ENCODE measurements around the gene TMEM178B. TPM values are rescaled to one million over a fixed set of nuclear protein-coding genes. Genes with fewer than 3 reads are reported as not detected.

TMEM178B gene
- polyA plus RNA-seq, 1 donor (not counting 4 experiments of a cell fraction or from before 2014, with no cell fraction given) = not detected

DNA sequence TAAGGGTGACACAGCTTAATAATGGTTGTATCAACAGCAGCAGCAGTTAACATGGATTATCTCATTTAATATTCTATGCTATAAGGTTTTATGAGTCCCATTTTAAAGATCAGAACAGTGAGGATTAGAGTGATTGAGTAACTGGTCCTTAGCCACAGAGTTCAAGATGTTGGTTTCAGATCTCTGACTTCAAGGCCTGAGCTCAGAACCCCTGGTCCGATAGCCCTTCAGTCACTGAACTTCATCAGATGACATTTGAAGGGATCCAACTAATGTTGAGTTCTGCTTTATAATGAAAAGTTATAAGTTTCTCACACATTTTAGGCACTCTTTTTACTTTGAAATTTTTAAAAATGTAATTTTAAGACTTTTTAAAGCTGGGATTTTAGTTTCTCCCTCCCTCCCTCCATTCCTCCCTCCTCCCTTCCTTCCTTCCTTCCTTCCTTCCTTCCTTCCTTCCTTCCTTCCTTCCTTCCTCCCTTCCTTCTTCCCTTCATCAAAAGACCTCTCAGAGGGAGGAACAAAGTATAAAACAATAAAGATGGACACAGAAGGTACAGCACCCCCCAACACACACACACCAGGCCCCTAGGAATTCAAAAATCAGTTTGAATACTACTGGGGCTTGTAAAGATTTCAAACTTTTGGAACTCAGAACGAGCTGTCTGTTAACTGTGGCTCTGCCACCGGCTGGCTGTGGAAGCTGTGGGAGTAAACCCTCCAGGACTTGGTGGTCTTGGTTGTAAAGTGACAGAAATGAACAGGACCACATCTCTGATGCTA lies 270.5 kb downstream of the TMEM178B start:
- Histone ChIP-seq H3K4me3 (ENCODE audit: control insufficient read depth in 2 of 3, extremely low read depth in 1 of 3, insufficient read depth in 2 of 3, low read depth in 1 of 3, low read length in 3 of 3) (no peak overlapping the region), H3K9me1 (ENCODE audit: control insufficient read depth, extremely low read depth, insufficient read depth, low read length) (no peaks in the 10 kb centered on the region), H3K4me2 (ENCODE audit: control insufficient read depth, extremely low read depth, insufficient read depth, low read depth, low read length) (no peak overlapping the region), H4K20me1 (ENCODE audit: control insufficient read depth, extremely low read depth, insufficient read depth, low read length) (no peaks in the 10 kb centered on the region), H3K9ac (ENCODE audit: control insufficient read depth, extremely low read depth, insufficient read depth, low read length) (no peak overlapping the region), H3K27ac (ENCODE audit: control insufficient read depth, insufficient read depth, low read length) (no peak overlapping the region), H2AFZ (ENCODE audit: control insufficient read depth, low read length) (no peak overlapping the region), H3K79me2 (ENCODE audit: control insufficient read depth, insufficient read depth, low read length) (no peaks in the 10 kb centered on the region), H3K4me1 (ENCODE audit: control insufficient read depth, extremely low read depth, insufficient read depth, low read length) (no peaks in the 10 kb centered on the region), H3K27me3 (ENCODE audit: control insufficient read depth, extremely low read depth, insufficient read depth, low read length) (no peaks in the 10 kb centered on the region), H3K36me3 (ENCODE audit: control insufficient read depth in 2 of 2, extremely low read depth in 1 of 2, insufficient read depth in 2 of 2, low read length in 2 of 2) (no peaks in the 10 kb centered on the region), H3K9me3 (ENCODE audit: control insufficient read depth, low read depth, low read length) (no peaks in the 10 kb centered on the region)
- dilution Hi-C loops (cut with MboI; ENCODE audit: extremely low pct_ligation_motif_present, low sequenced_read_pairs) = no loop called here
- TF ChIP-seq, protein P1, sequence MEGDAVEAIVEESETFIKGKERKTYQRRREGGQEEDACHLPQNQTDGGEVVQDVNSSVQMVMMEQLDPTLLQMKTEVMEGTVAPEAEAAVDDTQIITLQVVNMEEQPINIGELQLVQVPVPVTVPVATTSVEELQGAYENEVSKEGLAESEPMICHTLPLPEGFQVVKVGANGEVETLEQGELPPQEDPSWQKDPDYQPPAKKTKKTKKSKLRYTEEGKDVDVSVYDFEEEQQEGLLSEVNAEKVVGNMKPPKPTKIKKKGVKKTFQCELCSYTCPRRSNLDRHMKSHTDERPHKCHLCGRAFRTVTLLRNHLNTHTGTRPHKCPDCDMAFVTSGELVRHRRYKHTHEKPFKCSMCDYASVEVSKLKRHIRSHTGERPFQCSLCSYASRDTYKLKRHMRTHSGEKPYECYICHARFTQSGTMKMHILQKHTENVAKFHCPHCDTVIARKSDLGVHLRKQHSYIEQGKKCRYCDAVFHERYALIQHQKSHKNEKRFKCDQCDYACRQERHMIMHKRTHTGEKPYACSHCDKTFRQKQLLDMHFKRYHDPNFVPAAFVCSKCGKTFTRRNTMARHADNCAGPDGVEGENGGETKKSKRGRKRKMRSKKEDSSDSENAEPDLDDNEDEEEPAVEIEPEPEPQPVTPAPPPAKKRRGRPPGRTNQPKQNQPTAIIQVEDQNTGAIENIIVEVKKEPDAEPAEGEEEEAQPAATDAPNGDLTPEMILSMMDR (optimal IDR thresholded peaks at IDR 0.05 in 1 of 3, IDR thresholded peaks at IDR 0.05 in 1 of 3, conservative IDR thresholded peaks at IDR 0.05 in 1 of 3; ENCODE audit: extremely low read depth in 1 of 3, insufficient read depth in 2 of 3, low read length in 3 of 3) = no peak
- TF ChIP-seq EZH2 (IDR thresholded peaks at IDR 0.05; ENCODE audit: low read length) = no peak
- no peak for DNase-seq (ENCODE audit: low read depth, low spot score)
- no peak for FAIRE-seq

DNA sequence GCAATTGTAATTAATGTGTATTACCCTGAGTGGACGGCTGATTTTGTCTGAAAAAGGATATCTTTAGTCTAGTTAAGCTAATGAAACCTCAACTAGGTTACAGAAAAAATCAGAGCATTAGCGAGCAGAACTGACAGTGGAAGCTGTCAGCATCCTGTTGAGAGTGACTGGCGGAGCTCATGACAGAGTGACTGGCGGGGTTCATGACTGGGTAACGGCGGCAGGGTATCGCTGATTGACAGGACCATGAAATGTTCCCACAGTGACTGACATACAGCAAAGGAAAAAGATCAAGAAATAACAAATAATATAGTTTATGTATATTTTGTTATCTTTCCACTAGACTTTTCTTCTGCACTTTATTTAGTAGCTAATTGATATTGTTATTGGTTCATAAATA lies 274.9 kb downstream of the TMEM178B start:
- Histone ChIP-seq H3K36me3 (ENCODE audit: control insufficient read depth in 2 of 2, extremely low read depth in 1 of 2, insufficient read depth in 2 of 2, low read length in 2 of 2) (no peaks in the 10 kb centered on the region), H2AFZ (ENCODE audit: control insufficient read depth, low read length) (no peak overlapping the region), H3K27me3 (ENCODE audit: control insufficient read depth, extremely low read depth, insufficient read depth, low read length) (no peaks in the 10 kb centered on the region), H3K9me1 (ENCODE audit: control insufficient read depth, extremely low read depth, insufficient read depth, low read length) (no peaks in the 10 kb centered on the region), H4K20me1 (ENCODE audit: control insufficient read depth, extremely low read depth, insufficient read depth, low read length) (no peaks in the 10 kb centered on the region), H3K27ac (ENCODE audit: control insufficient read depth, insufficient read depth, low read length) (no peak overlapping the region), H3K79me2 (ENCODE audit: control insufficient read depth, insufficient read depth, low read length) (no peaks in the 10 kb centered on the region), H3K4me3 (ENCODE audit: control insufficient read depth in 2 of 3, extremely low read depth in 1 of 3, insufficient read depth in 2 of 3, low read depth in 1 of 3, low read length in 3 of 3) (no peak overlapping the region), H3K4me1 (ENCODE audit: control insufficient read depth, extremely low read depth, insufficient read depth, low read length) (no peaks in the 10 kb centered on the region), H3K4me2 (ENCODE audit: control insufficient read depth, extremely low read depth, insufficient read depth, low read depth, low read length) (no peak overlapping the region), H3K9me3 (ENCODE audit: control insufficient read depth, low read depth, low read length) (no peaks in the 10 kb centered on the region), H3K9ac (ENCODE audit: control insufficient read depth, extremely low read depth, insufficient read depth, low read length) (no peak overlapping the region)
- dilution Hi-C loops (cut with MboI; ENCODE audit: extremely low pct_ligation_motif_present, low sequenced_read_pairs) = no loop called here
- FAIRE-seq = no peak
- no peak for TF ChIP-seq EZH2 (IDR thresholded peaks at IDR 0.05; ENCODE audit: low read length)
- TF ChIP-seq, protein P1 (optimal IDR thresholded peaks at IDR 0.05 in 1 of 3, IDR thresholded peaks at IDR 0.05 in 1 of 3, conservative IDR thresholded peaks at IDR 0.05 in 1 of 3; ENCODE audit: extremely low read depth in 1 of 3, insufficient read depth in 2 of 3, low read length in 3 of 3) = no peak
- no peak for DNase-seq (ENCODE audit: low read depth, low spot score)
